Neural cell (in vitro differentiated cells): Measurements from ENCODE around the gene CCDC154. TPM values are rescaled to one million over a fixed set of nuclear protein-coding genes. Genes with fewer than 3 reads are reported as not detected.
"Not testable (repeated sequence)": the region's sequence is repeated elsewhere in the genome, so short reads cannot be mapped to it uniquely, and the experiment has no call there.

Source experiments
- H2AFZ ChIP-seq: fragments of 200-600, 300-800 bp; sonication (generic), shearing (Covaris generic); 2 replicates; pipeline ENCODE4 v1.6.0; 2014; ENCODE audit warnings: low read depth, mild to moderate bottlenecking, antibody characterized with exemption, low read length, moderate library complexity
- H3F3A ChIP-seq: fragments of 200-600 bp; shearing (Covaris generic); 2 replicates; pipeline ENCODE4 v1.6.1; 2016; ENCODE audit warnings: mild to moderate bottlenecking, moderate library complexity, mixed read lengths, antibody characterized with exemption, low read length; ENCODE audit not compliant: insufficient read depth, poor library complexity, severe bottlenecking
- H3K27ac ChIP-seq: fragments of 200-600, 300-800 bp; sonication (generic), shearing (Covaris generic); 2 replicates; pipeline ENCODE4 v1.5.1; 2014; ENCODE audit warnings: mild to moderate bottlenecking, low read length, moderate library complexity
- H3K27me3 ChIP-seq: fragments of 300-800, 200-600 bp; sonication (generic), shearing (Covaris generic); 2 replicates; pipeline ENCODE4 v1.6.0; 2014; ENCODE audit warnings: mild to moderate bottlenecking, low read depth, low read length, moderate library complexity; ENCODE audit not compliant: insufficient read depth
- H3K36me3 ChIP-seq: fragments of 300-800, 200-600 bp; sonication (generic), shearing (Covaris generic); 2 replicates; pipeline ENCODE4 v1.5.1; 2014; ENCODE audit warnings: mild to moderate bottlenecking, antibody characterized with exemption, low read length, moderate library complexity; ENCODE audit not compliant: insufficient read depth
- H3K4me2 ChIP-seq: fragments of 300-800, 200-600 bp; sonication (generic), shearing (Covaris generic); 2 replicates; pipeline ENCODE4 v1.6.0; 2014; ENCODE audit warnings: mild to moderate bottlenecking, low read length
- H3K4me3 ChIP-seq: fragments of 300-800, 200-600 bp; sonication (generic), shearing (Covaris generic); 2 replicates; pipeline ENCODE4 v1.5.1; 2014; ENCODE audit warnings: mild to moderate bottlenecking, low read length, moderate library complexity
- H3K79me2 ChIP-seq: fragments of 200-600 bp; shearing (Covaris generic); replicated peaks from 2 replicates; pipeline ENCODE4 v1.6.0; 2014; ENCODE audit warnings: mild to moderate bottlenecking, low read length, moderate library complexity; ENCODE audit not compliant: insufficient read depth
- H3K9ac ChIP-seq: fragments of 300-800, 200-600 bp; sonication (generic), shearing (Covaris generic); 2 replicates; pipeline ENCODE4 v1.6.1; 2016; ENCODE audit warnings: mild to moderate bottlenecking, low read length, mixed read lengths
- H3K9me2 ChIP-seq: fragments of 200-600 bp; shearing (Covaris generic); 2 replicates; pipeline ENCODE4 v1.6.1; 2016; ENCODE audit warnings: mild to moderate bottlenecking, low read length, mixed read lengths; ENCODE audit not compliant: insufficient read depth
- H3K9me3 ChIP-seq: fragments of 200-600, 300-800 bp; sonication (generic), shearing (Covaris generic); 2 replicates; pipeline ENCODE4 v1.6.1; 2016; ENCODE audit warnings: mild to moderate bottlenecking, mixed run types, low read length, moderate library complexity, mixed read lengths
- H4K20me1 ChIP-seq: fragments of 200-600 bp; shearing (Covaris generic); 2 replicates; pipeline ENCODE4 v1.6.1; 2016; ENCODE audit warnings: mild to moderate bottlenecking, mixed run types; ENCODE audit not compliant: insufficient read depth
- CTCF ChIP-seq: fragments of 450-650 bp; IDR thresholded peaks from 2 replicates; pipeline ENCODE4 v1.5.1; 2014; ENCODE audit warnings: antibody characterized with exemption, mild to moderate bottlenecking, moderate library complexity; ENCODE audit not compliant: poor library complexity, severe bottlenecking
- EP300 ChIP-seq: fragments of 450-650 bp; conservative IDR thresholded peaks from 2 replicates; pipeline ENCODE4 v1.6.1; 2014; ENCODE audit warnings: antibody characterized with exemption, mild to moderate bottlenecking, moderate library complexity; ENCODE audit not compliant: poor library complexity, severe bottlenecking
- MXI1 ChIP-seq: fragments of 450-650 bp; conservative IDR thresholded peaks from 2 replicates; pipeline ENCODE4 v1.6.1; 2014; ENCODE audit warnings: antibody characterized with exemption, mild to moderate bottlenecking; ENCODE audit not compliant: poor library complexity, severe bottlenecking
- REST ChIP-seq: IDR thresholded peaks from 2 replicates; pipeline ENCODE4 v1.6.1; 2012; ENCODE audit warnings: borderline replicate concordance
- SMC3 ChIP-seq: fragments of 450-650 bp; conservative IDR thresholded peaks from 2 replicates; pipeline ENCODE4 v1.6.1; 2014; ENCODE audit warnings: antibody characterized with exemption, mild to moderate bottlenecking, moderate library complexity; ENCODE audit not compliant: poor library complexity
- polyA plus RNA-seq: library from polyadenylated mRNA; depleted of rRNA; stranded (reverse); fragments of >200 nt; gene quantifications from 2 replicates; pipeline ENCODE4 v1.2.3, GENCODE V29; 2014

CCDC154 gene
- polyA plus RNA-seq, 1 donor from 2014 or later = 3.3 TPM

GRCh38 chr16:1469693-1470201, 25.4 kb upstream of the CCDC154 start:
- Histone ChIP-seq H3K9ac (no peak overlapping the region), H3K4me2 (no peak overlapping the region), H3K9me3 (no peaks in the 10 kb centered on the region), H3K79me2 (peaks cover 17% of the 10 kb centered on the region), H3F3A (no peaks in the 10 kb centered on the region), H3K27me3 (no peaks in the 10 kb centered on the region), H2AFZ (no peak overlapping the region), H3K9me2 (no peaks in the 10 kb centered on the region), H3K27ac (no peak overlapping the region), H3K4me3 (no peak overlapping the region), H3K36me3 (no peaks in the 10 kb centered on the region), H4K20me1 (no peaks in the 10 kb centered on the region)
- TF ChIP-seq EP300 = no peak
- TF ChIP-seq MXI1 = no peak
- no peak for TF ChIP-seq CTCF

- not testable (repeated sequence) for H4K20me1 ChIP-seq, H3K36me3 ChIP-seq, H3K9me2 ChIP-seq, H3K4me2 ChIP-seq, H3K4me3 ChIP-seq, H3K9ac ChIP-seq, H2AFZ ChIP-seq, H3K27ac ChIP-seq, H3K9me3 ChIP-seq, H3K27me3 ChIP-seq, H3F3A ChIP-seq
- peaks cover 14% of the 10 kb centered on the region for H3K79me2 ChIP-seq
These were observed 24.8 kb upstream of the CCDC154 start for GRCh38 chr16:1469141-1469540.

- Histone ChIP-seq H3K36me3 (no peaks in the 10 kb centered on the region), H3K9me3 (no peaks in the 10 kb centered on the region), H3K27ac (no peak overlapping the region), H3K27me3 (no peaks in the 10 kb centered on the region), H3K4me2 (no peak overlapping the region), H2AFZ (no peak overlapping the region), H3F3A (no peaks in the 10 kb centered on the region), H3K4me3 (no peak overlapping the region), H3K9ac (no peak overlapping the region), H3K9me2 (no peaks in the 10 kb centered on the region), H4K20me1 (no peaks in the 10 kb centered on the region), H3K79me2 (peaks cover 7% of the 10 kb centered on the region)
- TF ChIP-seq REST (no peak), MXI1 (no peak), CTCF (no peak), SMC3 (no peak), EP300 (no peak)
These were observed 24.1 kb upstream of the CCDC154 start for GRCh38 chr16:1468426-1468810.
